GM12874 (cell line): ENCODE measurements around the gene KCNK15.

ENCODE experiments used
- TF ChIP-seq, protein P1 (sequence below): IDR thresholded peaks from 2 replicates; pipeline ENCODE4 v1.5.1; 2011; ENCODE audit warnings: low read depth, mild to moderate bottlenecking, control low read depth, low read length, moderate library complexity; ENCODE audit not compliant: insufficient read depth

The KCNK15 gene

DNA sequence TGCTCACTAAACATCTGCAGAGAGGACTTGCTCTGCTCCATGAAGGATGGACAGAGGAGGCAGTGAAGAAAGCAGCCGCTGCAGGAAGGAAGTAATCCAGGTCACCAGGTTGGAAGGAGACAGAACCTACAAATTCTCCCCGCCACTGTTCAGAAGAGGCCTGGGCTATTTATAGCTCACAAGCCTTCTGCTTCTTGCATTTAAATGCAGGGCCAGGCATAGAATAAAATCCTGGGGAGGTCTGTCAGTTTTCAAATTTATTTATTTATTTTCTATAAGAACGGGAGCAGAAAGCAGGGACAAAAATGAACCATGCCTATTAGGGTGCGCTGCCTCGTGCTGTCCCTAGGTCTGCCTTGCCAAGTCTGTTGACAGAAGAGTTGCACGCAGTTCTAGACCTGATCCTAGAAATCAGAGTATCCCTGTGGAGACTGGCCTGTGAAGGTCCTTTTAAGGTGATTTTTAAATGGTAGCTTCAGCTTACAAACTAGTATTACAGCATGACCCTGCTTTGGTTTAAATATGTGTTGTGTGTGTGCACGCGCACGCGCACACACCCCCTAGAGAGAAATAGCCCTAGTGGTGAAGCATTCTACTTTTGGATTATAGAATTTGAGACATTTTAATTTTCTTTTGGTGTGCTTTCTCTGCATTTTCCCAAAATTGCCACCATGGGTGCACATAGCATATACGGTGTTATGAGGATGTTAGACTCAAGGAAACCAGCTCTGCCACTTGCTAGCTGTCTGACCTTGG is 45.2 kb downstream of the KCNK15 start:
- TF ChIP-seq, protein P1, sequence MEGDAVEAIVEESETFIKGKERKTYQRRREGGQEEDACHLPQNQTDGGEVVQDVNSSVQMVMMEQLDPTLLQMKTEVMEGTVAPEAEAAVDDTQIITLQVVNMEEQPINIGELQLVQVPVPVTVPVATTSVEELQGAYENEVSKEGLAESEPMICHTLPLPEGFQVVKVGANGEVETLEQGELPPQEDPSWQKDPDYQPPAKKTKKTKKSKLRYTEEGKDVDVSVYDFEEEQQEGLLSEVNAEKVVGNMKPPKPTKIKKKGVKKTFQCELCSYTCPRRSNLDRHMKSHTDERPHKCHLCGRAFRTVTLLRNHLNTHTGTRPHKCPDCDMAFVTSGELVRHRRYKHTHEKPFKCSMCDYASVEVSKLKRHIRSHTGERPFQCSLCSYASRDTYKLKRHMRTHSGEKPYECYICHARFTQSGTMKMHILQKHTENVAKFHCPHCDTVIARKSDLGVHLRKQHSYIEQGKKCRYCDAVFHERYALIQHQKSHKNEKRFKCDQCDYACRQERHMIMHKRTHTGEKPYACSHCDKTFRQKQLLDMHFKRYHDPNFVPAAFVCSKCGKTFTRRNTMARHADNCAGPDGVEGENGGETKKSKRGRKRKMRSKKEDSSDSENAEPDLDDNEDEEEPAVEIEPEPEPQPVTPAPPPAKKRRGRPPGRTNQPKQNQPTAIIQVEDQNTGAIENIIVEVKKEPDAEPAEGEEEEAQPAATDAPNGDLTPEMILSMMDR: no peak

DNA sequence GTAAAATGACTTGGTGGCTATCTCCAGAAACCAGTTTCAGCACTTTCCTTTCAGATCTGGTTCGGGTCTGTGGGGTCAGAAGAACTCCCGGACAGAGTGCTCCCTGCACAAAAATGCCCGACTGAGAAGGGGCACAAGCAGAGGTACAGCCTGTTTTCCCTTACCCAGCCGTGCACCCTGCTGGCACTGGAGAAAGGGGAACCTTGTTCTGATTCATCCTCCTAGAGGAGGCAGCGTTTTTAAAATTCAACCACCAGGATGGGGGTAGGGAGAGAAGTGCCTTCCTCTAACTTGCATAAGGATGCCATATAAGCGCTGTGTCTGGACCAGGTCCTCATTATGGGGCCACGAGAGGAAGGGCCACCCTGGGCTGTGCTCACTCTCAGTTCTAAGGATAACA is 47.1 kb downstream of the KCNK15 start:
- TF ChIP-seq, protein P1: no peak

DNA sequence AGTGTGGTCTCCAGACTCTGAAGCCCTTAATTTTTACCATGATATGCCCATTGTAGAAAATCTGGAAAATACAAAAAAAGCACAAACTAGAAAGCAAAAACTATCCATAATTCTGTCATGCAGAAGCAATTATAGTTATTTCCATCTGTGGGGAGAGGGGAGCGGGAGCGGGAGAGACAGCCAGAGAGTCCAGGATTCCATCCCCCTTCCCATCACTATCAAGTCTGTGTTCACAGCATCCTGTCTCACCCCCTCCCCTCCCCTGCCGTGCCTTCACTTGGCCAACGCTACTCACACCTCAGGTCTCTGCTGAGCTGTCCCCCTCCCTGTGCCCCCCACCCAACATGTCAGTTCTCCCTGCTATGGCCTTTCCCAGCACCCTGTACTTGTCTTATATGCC is 50.2 kb downstream of the KCNK15 start:
- TF ChIP-seq, protein P1: no peak

- TF ChIP-seq, protein P1: no peak
Observed at GRCh38 chr20:44796311-44796710, 50.6 kb downstream of the KCNK15 start.

GRCh38 chr20:44796758-44797457 is 51.2 kb downstream of the KCNK15 start:
- TF ChIP-seq, protein P1: no peak

DNA sequence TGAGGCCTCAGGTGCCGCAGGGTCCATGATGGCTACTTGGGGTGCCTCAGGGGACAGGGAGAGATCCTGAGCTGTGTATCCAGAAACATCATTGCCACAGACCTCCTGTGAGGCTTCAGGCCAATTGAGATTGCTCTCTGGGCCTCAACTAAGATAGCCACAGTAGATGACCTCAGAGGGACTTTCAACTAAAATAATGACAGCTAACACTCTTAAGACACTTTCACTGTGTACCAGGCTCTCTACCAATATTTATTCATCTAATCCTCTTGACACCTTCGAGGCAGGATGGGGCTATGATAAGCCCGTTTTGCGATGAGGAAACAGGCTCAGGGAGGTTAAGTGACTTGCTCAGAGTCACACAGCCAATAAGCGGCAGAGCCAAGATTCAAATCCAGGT is 54.0 kb downstream of the KCNK15 start:
- TF ChIP-seq, protein P1: no peak

- TF ChIP-seq, protein P1: peak; percentile 26; the same call in 1 of the 2 replicates
Observed at GRCh38 chr20:44800391-44801046, 54.9 kb downstream of the KCNK15 start.
